Measurements from ENCODE around the gene C3AR1. TPM values are rescaled to one million over a fixed set of nuclear protein-coding genes. Genes with fewer than 3 reads are reported as not detected.
"Not testable (repeated sequence)": the region's sequence is repeated elsewhere in the genome, so short reads cannot be mapped to it uniquely, and the experiment has no call there.

C3AR1 gene
- total and polyA plus RNA-seq, 4 donors, result 4.8 to 39.8 (median 23.6) TPM

DNA sequence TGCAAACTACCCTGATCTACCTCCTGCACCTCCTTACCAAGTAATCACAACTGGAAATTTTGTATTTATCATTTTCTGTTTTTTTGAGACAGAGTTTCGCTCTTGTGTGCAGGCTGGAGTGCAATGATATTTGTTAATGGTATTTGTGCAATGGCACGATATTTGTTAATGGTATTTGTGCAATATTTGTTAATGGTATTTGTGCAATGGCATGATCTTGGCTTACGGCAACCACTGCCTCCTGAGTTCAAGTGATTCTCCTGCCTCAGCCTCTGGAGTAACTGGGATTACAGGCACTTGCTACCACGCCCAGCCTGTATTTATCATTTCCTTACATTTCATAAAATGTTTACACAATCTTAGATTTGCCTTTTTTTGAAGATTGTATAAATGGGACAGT lies 10.2 kb upstream of the C3AR1 start:
- no peaks in the 10 kb centered on the region for H3K4me1 ChIP-seq (ENCODE audit: control insufficient read depth in 1 of 2, insufficient read depth in 2 of 2, low read length in 2 of 2)
- no peak for ATAC-seq (ENCODE audit: low FRiP score)
- intact Hi-C loops (cut with DNase I), result no loop called here
- H3K27ac ChIP-seq (ENCODE audit: low read depth in 1 of 2, low read length in 2 of 2), result no peak overlapping the region
- no peaks in the 10 kb centered on the region for H3K36me3 ChIP-seq (ENCODE audit: control insufficient read depth in 1 of 2, insufficient read depth in 2 of 2, low read length in 1 of 2)
- no peak for DNase-seq
- no peaks in the 10 kb centered on the region for H3K9me3 ChIP-seq (ENCODE audit: control insufficient read depth, low read length)
- WGBS, 2 donors, result 86 to 87% methylated on average over 4 of the region's 4 CpGs
- H3K27me3 ChIP-seq (ENCODE audit: control insufficient read depth in 1 of 2, insufficient read depth in 2 of 2, low read length in 1 of 2), result no peaks in the 10 kb centered on the region
- H3K4me3 ChIP-seq (ENCODE audit: low read length in 2 of 2), result no peak overlapping the region

DNA sequence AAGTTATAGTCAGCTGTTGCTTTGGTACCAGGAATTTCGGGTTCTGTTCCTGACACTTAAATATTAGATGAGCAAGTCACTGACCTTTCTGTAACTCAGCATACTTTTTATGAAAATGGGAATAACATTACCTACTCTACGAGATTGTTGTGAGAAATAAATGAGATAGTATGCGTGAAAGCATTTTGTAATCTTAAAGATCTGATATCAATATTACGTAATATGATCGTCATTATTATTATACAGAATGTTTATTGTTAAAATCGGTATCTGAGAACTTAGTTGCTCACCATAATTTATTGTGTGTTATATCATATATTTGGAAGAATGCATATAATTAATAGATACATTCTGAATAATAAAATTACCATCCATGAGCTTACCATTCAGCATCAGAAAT lies 9.8 kb upstream of the C3AR1 start:
- Histone ChIP-seq H3K27me3 (ENCODE audit: control insufficient read depth in 1 of 2, insufficient read depth in 2 of 2, low read length in 1 of 2) (no peaks in the 10 kb centered on the region), H3K36me3 (ENCODE audit: control insufficient read depth in 1 of 2, insufficient read depth in 2 of 2, low read length in 1 of 2) (no peaks in the 10 kb centered on the region), H3K4me3 (ENCODE audit: low read length in 2 of 2) (no peak overlapping the region), H3K4me1 (ENCODE audit: control insufficient read depth in 1 of 2, insufficient read depth in 2 of 2, low read length in 2 of 2) (no peaks in the 10 kb centered on the region), H3K9me3 (ENCODE audit: control insufficient read depth, low read length) (no peaks in the 10 kb centered on the region), H3K27ac (ENCODE audit: low read depth in 1 of 2, low read length in 2 of 2) (no peak overlapping the region)
- WGBS, 2 donors, result 89 to 90% methylated on average over 6 of the region's 6 CpGs
- ATAC-seq (ENCODE audit: low FRiP score) (no peak), DNase-seq (no peak)
- intact Hi-C loops (cut with DNase I), result no loop called here

DNA sequence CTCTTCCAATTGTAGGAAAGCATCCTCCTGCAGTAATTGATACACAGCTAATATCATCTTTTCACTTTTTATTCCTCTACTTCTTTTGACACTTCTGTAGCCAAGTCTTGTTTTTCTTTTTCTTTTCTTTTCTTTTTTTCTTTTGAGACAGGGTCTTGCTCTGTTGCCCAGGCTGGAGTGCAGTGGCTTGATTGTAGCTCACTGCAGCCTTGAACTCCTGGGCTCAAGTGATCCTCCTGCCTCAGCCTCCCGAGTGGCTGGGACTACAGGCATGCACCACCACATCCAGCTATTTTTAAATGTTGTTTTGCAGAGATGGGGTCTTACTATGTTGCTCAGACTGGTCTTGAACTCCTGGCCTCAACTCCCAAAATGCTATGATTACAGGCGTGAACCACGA lies 5.7 kb upstream of the C3AR1 start:
- DNase-seq; H3K4me1 ChIP-seq (ENCODE audit: control insufficient read depth in 1 of 2, insufficient read depth in 2 of 2, low read length in 2 of 2); intact Hi-C loops (cut with DNase I); H3K4me3 ChIP-seq (ENCODE audit: low read length in 2 of 2); ATAC-seq (ENCODE audit: low FRiP score); H3K36me3 ChIP-seq (ENCODE audit: control insufficient read depth in 1 of 2, insufficient read depth in 2 of 2, low read length in 1 of 2); H3K27ac ChIP-seq (ENCODE audit: low read depth in 1 of 2, low read length in 2 of 2); H3K27me3 ChIP-seq (ENCODE audit: control insufficient read depth in 1 of 2, insufficient read depth in 2 of 2, low read length in 1 of 2); H3K9me3 ChIP-seq (ENCODE audit: control insufficient read depth, low read length): not testable (repeated sequence)
- WGBS, 2 donors, result 86 to 87% methylated on average over 3 of the region's 3 CpGs

DNA sequence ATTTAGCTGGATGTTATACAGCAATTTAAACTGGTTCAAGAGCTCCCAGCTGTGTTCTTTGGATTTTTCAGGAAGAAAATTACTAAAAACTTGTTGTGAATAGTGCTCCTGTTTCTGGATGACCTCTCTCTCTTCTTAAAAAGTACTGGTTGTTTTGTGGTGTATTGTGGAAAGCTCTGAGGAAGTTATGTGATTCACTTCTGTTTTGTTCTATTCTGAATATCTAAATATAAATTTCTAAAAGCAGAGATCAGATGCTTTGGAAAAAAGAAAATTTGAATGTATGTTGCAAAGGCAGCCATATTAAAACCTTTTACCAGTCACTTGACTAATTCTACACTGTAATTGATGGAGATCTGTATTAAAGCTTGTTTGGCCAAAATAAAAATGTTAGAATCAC lies 3.4 kb upstream of the C3AR1 start:
- Histone ChIP-seq H3K4me3 (ENCODE audit: low read length in 2 of 2) (no peak overlapping the region), H3K27me3 (ENCODE audit: control insufficient read depth in 1 of 2, insufficient read depth in 2 of 2, low read length in 1 of 2) (no peaks in the 10 kb centered on the region), H3K4me1 (ENCODE audit: control insufficient read depth in 1 of 2, insufficient read depth in 2 of 2, low read length in 2 of 2) (no peaks in the 10 kb centered on the region), H3K27ac (ENCODE audit: low read depth in 1 of 2, low read length in 2 of 2) (no peak overlapping the region), H3K9me3 (ENCODE audit: control insufficient read depth, low read length) (no peaks in the 10 kb centered on the region), H3K36me3 (ENCODE audit: control insufficient read depth in 1 of 2, insufficient read depth in 2 of 2, low read length in 1 of 2) (no peaks in the 10 kb centered on the region)
- ATAC-seq (ENCODE audit: low FRiP score) (no peak), DNase-seq (no peak)
- intact Hi-C loops (cut with DNase I), result no loop called here

DNA sequence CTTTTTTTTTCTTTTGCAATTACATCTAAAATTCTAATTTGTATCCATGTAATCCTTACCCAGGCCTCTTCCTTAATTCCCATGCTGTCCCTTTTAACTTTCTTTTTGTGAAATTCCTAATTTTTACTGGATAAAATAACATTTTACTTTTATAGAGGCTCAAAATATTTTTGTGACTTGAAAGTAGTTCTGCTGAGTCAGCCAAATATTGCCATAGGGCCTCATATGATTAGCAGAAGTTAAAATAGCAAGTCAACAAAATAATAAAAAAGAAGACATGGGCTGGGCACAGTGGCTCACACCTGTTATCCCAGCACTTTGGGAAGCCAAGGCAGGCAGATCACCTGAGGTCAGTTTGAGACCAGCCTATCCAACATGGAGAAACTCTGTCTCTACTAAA lies 2.0 kb downstream of the C3AR1 start:
- Histone ChIP-seq H3K9me3 (ENCODE audit: control insufficient read depth, low read length) (no peaks in the 10 kb centered on the region), H3K4me3 (ENCODE audit: low read length in 2 of 2) (no peak overlapping the region), H3K27ac (ENCODE audit: low read depth in 1 of 2, low read length in 2 of 2) (no peak overlapping the region), H3K36me3 (ENCODE audit: control insufficient read depth in 1 of 2, insufficient read depth in 2 of 2, low read length in 1 of 2) (no peaks in the 10 kb centered on the region), H3K27me3 (ENCODE audit: control insufficient read depth in 1 of 2, insufficient read depth in 2 of 2, low read length in 1 of 2) (no peaks in the 10 kb centered on the region), H3K4me1 (ENCODE audit: control insufficient read depth in 1 of 2, insufficient read depth in 2 of 2, low read length in 2 of 2) (no peaks in the 10 kb centered on the region)
- ATAC-seq (ENCODE audit: low FRiP score), result no peak
- no peak for DNase-seq
- intact Hi-C loops (cut with DNase I), result no loop called here

DNA sequence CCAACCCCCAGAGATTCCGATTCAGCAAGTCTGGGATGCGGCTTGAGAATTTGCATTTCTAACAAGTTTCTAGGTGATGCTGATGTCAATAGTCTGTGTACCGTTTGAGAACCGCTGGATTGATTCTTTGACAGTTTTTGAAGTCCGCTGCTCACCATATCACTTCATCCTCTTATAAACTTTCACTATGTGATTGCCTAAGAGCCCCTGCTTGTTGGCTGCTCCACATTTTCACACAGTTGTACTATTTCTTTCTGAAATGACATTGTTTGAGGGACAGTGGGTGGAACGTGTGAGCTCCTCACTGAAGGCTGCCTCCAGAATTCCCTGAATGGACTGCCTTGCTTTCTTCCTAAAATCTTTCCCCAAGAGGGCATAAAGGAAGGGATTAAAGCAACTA lies 7.7 kb downstream of the C3AR1 start:
- no peaks in the 10 kb centered on the region for H3K4me1 ChIP-seq (ENCODE audit: control insufficient read depth in 1 of 2, insufficient read depth in 2 of 2, low read length in 2 of 2)
- intact Hi-C loops (cut with DNase I), result no loop called here
- DNase-seq (no peak), ATAC-seq (ENCODE audit: low FRiP score) (no peak)
- H3K27me3 ChIP-seq (ENCODE audit: control insufficient read depth in 1 of 2, insufficient read depth in 2 of 2, low read length in 1 of 2), result no peaks in the 10 kb centered on the region
- no peak overlapping the region for H3K4me3 ChIP-seq (ENCODE audit: low read length in 2 of 2)
- H3K9me3 ChIP-seq (ENCODE audit: control insufficient read depth, low read length), result no peaks in the 10 kb centered on the region
- peaks cover 0 to 5% of the 10 kb centered on the region in 2 donors for H3K36me3 ChIP-seq (ENCODE audit: control insufficient read depth in 1 of 2, insufficient read depth in 2 of 2, low read length in 1 of 2)
- WGBS, 2 donors, result 61 to 70% methylated on average over 6 of the region's 6 CpGs
- no peak overlapping the region for H3K27ac ChIP-seq (ENCODE audit: low read depth in 1 of 2, low read length in 2 of 2)

DNA sequence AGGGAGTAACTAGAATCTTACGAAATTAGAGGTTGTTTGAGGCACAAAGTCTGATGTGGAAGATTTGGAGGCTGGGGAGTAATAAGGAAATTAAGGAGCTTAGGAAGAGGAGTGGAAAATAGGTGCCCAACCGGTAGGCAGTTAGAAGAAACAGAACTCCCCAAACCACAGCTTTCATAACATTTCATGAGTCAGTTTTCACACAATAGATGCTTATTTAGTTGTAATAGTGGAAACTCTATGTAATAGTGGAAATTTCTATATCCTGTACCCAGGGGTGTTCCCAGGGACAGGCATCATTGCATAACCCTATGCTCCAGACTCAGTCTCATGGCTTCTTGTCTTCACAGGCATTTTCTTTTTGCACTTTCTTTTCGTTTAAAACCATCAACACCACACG lies 8.3 kb downstream of the C3AR1 start:
- 68 to 70% methylated on average over 4 of the region's 4 CpGs for WGBS, 2 donors
- intact Hi-C loops (cut with DNase I), result no loop called here
- no peaks in the 10 kb centered on the region for H3K4me1 ChIP-seq (ENCODE audit: control insufficient read depth in 1 of 2, insufficient read depth in 2 of 2, low read length in 2 of 2)
- no peak for ATAC-seq (ENCODE audit: low FRiP score)
- no peak overlapping the region for H3K4me3 ChIP-seq (ENCODE audit: low read length in 2 of 2)
- no peak overlapping the region for H3K27ac ChIP-seq (ENCODE audit: low read depth in 1 of 2, low read length in 2 of 2)
- H3K36me3 ChIP-seq (ENCODE audit: control insufficient read depth in 1 of 2, insufficient read depth in 2 of 2, low read length in 1 of 2), result peaks cover 1 to 7% of the 10 kb centered on the region in 2 donors
- no peaks in the 10 kb centered on the region for H3K27me3 ChIP-seq (ENCODE audit: control insufficient read depth in 1 of 2, insufficient read depth in 2 of 2, low read length in 1 of 2)
- H3K9me3 ChIP-seq (ENCODE audit: control insufficient read depth, low read length), result no peaks in the 10 kb centered on the region
- no peak for DNase-seq

DNA sequence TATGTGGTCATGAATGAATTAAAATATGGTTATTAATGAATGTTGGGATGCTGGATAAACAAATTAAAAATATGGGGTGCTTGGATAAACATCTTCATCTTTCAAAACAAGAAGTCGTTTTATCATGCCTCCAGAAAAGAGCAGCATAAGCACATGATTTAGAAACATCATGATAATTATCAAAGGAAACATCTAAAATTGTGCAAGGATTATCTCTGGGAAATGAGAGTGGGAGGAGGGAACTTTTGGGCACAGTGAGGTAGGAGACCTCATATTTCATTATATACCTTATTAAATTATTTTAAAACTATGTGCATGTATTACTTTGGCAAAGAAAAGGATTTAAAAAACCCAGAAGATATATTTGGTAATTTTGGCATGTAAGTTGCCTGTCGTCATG lies 8.9 kb downstream of the C3AR1 start:
- H3K4me1 ChIP-seq (ENCODE audit: control insufficient read depth in 1 of 2, insufficient read depth in 2 of 2, low read length in 2 of 2), result no peaks in the 10 kb centered on the region
- H3K27ac ChIP-seq (ENCODE audit: low read depth in 1 of 2, low read length in 2 of 2), result no peak overlapping the region
- intact Hi-C loops (cut with DNase I), result no loop called here
- DNase-seq (no peak), ATAC-seq (ENCODE audit: low FRiP score) (no peak)
- H3K9me3 ChIP-seq (ENCODE audit: control insufficient read depth, low read length), result no peaks in the 10 kb centered on the region
- WGBS, 2 donors, result 39 to 43% methylated on average over 2 of the region's 2 CpGs
- peaks cover 4 to 7% of the 10 kb centered on the region in 2 donors for H3K36me3 ChIP-seq (ENCODE audit: control insufficient read depth in 1 of 2, insufficient read depth in 2 of 2, low read length in 1 of 2)
- H3K4me3 ChIP-seq (ENCODE audit: low read length in 2 of 2), result no peak overlapping the region
- no peaks in the 10 kb centered on the region for H3K27me3 ChIP-seq (ENCODE audit: control insufficient read depth in 1 of 2, insufficient read depth in 2 of 2, low read length in 1 of 2)

DNA sequence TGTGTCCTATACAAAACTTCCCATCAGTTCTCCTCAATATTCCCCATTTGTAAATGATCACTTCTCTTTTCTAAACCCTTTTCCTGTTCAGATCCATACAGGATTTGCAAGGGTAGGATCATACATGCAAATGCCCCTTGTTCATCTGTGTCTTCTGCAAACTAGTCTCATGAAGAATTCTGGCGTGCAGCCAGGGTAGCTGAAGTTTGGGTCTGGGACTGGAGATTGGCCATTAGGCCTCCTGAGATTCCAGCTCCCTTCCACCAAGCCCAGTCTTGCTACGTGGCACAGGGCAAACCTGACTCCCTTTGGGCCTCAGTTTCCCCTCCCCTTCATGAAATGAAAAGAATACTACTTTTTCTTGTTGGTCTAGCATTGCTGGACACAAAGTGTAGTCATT lies 11.3 kb downstream of the C3AR1 start:
- intact Hi-C loops (cut with DNase I), result no loop called here
- Histone ChIP-seq H3K27ac (ENCODE audit: low read depth in 1 of 2, low read length in 2 of 2) (no peak overlapping the region), H3K4me3 (ENCODE audit: low read length in 2 of 2) (no peak overlapping the region), H3K9me3 (ENCODE audit: control insufficient read depth, low read length) (no peaks in the 10 kb centered on the region), H3K27me3 (ENCODE audit: control insufficient read depth in 1 of 2, insufficient read depth in 2 of 2, low read length in 1 of 2) (no peaks in the 10 kb centered on the region), H3K4me1 (ENCODE audit: control insufficient read depth in 1 of 2, insufficient read depth in 2 of 2, low read length in 2 of 2) (no peaks in the 10 kb centered on the region), H3K36me3 (ENCODE audit: control insufficient read depth in 1 of 2, insufficient read depth in 2 of 2, low read length in 1 of 2) (peaks cover 4 to 10% of the 10 kb centered on the region in 2 donors)
- ATAC-seq (ENCODE audit: low FRiP score) (no peak), DNase-seq (peak in 1 of 2 donors; percentile 58)
- WGBS, 2 donors, result 77 to 79% methylated on average over 2 of the region's 2 CpGs
